AG09309 (cell line): Measurements from ENCODE around the gene SLC52A3.

Source experiments
- DNase-seq: peaks from one replicate; pipeline ENCODE4 v3.0.0-alpha.2; 2010; ENCODE audit warnings: low read depth
- H3K4me3 ChIP-seq: 2 replicates; pipeline ENCODE4 v1.5.1; 2011; ENCODE audit warnings: mild to moderate bottlenecking, low read depth, low read length, moderate library complexity; ENCODE audit not compliant: control insufficient read depth
- TF ChIP-seq, protein P1 (sequence below): IDR thresholded peaks from 2 replicates; pipeline ENCODE4 v1.5.1; 2011; ENCODE audit warnings: mild to moderate bottlenecking, low read depth, low read length, inconsistent platforms; ENCODE audit not compliant: insufficient read depth, control insufficient read depth; ENCODE audit errors: missing control alignments

SLC52A3 gene

GRCh38 chr20:742156-742555, 26.1 kb downstream of the SLC52A3 start:
- DNase-seq, result no peak
- TF ChIP-seq, protein P1, sequence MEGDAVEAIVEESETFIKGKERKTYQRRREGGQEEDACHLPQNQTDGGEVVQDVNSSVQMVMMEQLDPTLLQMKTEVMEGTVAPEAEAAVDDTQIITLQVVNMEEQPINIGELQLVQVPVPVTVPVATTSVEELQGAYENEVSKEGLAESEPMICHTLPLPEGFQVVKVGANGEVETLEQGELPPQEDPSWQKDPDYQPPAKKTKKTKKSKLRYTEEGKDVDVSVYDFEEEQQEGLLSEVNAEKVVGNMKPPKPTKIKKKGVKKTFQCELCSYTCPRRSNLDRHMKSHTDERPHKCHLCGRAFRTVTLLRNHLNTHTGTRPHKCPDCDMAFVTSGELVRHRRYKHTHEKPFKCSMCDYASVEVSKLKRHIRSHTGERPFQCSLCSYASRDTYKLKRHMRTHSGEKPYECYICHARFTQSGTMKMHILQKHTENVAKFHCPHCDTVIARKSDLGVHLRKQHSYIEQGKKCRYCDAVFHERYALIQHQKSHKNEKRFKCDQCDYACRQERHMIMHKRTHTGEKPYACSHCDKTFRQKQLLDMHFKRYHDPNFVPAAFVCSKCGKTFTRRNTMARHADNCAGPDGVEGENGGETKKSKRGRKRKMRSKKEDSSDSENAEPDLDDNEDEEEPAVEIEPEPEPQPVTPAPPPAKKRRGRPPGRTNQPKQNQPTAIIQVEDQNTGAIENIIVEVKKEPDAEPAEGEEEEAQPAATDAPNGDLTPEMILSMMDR, result no peak
- no peak overlapping the region for H3K4me3 ChIP-seq

DNA sequence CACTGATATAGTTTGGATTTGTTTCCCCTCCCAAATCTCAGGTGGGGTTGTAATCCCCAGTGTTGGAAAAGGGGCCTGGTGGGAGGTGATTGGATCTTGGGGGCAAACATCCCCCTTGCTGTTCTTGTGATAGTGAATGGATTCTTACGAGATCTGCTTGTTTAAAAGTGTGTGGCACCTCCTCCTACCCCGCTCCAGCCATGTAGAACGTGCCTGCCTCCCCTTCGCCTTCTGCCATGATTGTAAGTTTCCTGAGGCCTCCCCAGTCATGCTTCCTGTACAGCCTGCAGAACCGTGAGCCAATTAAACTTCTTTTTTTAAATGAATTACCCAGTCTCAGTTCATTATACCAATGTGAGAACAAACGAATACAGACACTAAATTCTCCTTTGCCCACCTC, 26.7 kb downstream of the SLC52A3 start:
- TF ChIP-seq, protein P1, result no peak
- DNase-seq, result no peak
- no peak overlapping the region for H3K4me3 ChIP-seq

GRCh38 chr20:740162-740561, 28.1 kb downstream of the SLC52A3 start:
- no peak for DNase-seq
- TF ChIP-seq, protein P1, result no peak
- H3K4me3 ChIP-seq, result no peak overlapping the region

- no peak for DNase-seq
- H3K4me3 ChIP-seq, result no peak overlapping the region
- TF ChIP-seq, protein P1, result no peak
Measured at GRCh38 chr20:739736-740135, 28.6 kb downstream of the SLC52A3 start.

GRCh38 chr20:733861-734260, 34.4 kb downstream of the SLC52A3 start:
- DNase-seq, result no peak
- TF ChIP-seq, protein P1, result no peak
- H3K4me3 ChIP-seq, result no peak overlapping the region

- no peak overlapping the region for H3K4me3 ChIP-seq
- no peak for DNase-seq
- TF ChIP-seq, protein P1, result no peak
Measured at GRCh38 chr20:732727-733126, 35.6 kb downstream of the SLC52A3 start.
